MG63 (cell line): Measurements from ENCODE around the gene POLR2H. TPM values are rescaled to one million over a fixed set of nuclear protein-coding genes. Genes with fewer than 3 reads are reported as not detected.

ENCODE experiments used
- DNase-seq: peaks from one replicate; pipeline ENCODE4 v3.0.0-alpha.2; 2020
- H3K27me3 ChIP-seq: fragments of 250-450 bp; sonication (Bioruptor Pico); 2 replicates; pipeline ENCODE4 v1.5.1; 2020; ENCODE audit warnings: mild to moderate bottlenecking, moderate library complexity
- H3K36me3 ChIP-seq: fragments of 250-450 bp; sonication (Bioruptor Pico); 2 replicates; pipeline ENCODE4 v1.5.1; 2020; ENCODE audit warnings: mild to moderate bottlenecking, moderate library complexity
- H3K4me3 ChIP-seq: fragments of 250-450 bp; sonication (Bioruptor Pico); 2 replicates; pipeline ENCODE4 v1.5.1; 2020; ENCODE audit warnings: mild to moderate bottlenecking, moderate library complexity
- H3K9me3 ChIP-seq: fragments of 250-450 bp; sonication (Bioruptor Pico); 2 replicates; pipeline ENCODE4 v1.5.1; 2020; ENCODE audit warnings: mild to moderate bottlenecking, moderate library complexity
- total RNA-seq: library from RNA; depleted of rRNA; stranded (reverse); fragments of >200 nt; shearing (Covaris generic); gene quantifications from 2 replicates; pipeline ENCODE4 v1.2.3, GENCODE V29; 2014; ENCODE audit warnings: low replicate concordance

Gene POLR2H
- total RNA-seq, 1 experiment from 2014 or later = 138 TPM

GRCh38 chr3:184357248-184358123 lies 4.0 kb upstream of the POLR2H start:
- Histone ChIP-seq H3K4me3 (no peak overlapping the region), H3K27me3 (no peaks in the 10 kb centered on the region), H3K36me3 (0 out of 2 replicates have a peak, but pooled peaks cover 3% of the 10 kb centered on the region), H3K9me3 (no peaks in the 10 kb centered on the region)
- no peak for DNase-seq

DNA sequence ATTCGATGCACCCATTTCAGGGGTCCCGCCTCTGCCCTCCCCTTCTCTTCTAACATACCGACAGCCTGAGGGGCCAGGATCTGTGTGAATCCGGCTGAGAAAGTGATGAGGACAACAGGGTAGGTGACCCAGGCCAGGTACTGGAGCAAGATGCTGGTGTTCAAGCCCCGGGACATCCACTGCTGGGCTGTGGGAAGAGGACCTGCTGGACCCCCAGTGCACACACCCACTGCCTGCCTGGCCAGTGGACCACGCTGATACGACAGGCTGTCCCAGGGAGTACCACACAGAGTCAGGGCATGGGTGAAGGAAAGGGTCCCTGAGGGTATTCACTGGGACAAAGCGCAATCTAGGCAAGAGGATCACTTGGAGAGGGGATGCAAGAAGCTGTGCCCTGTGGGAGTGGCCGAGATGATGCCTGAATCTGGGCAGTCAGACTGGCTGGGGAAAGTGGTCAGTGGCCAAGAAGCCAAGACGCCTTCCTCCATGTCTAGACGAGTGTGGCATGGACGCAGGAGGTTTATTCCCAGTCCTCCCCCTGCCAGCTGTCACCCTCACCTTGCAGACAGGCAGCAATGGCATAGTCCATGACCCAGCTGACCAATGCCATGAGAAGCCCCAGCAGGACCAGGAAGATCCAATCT lies 3.3 kb upstream of the POLR2H start:
- no peak for DNase-seq
- H3K9me3 ChIP-seq = no peaks in the 10 kb centered on the region
- H3K4me3 ChIP-seq = no peak overlapping the region
- no peaks in the 10 kb centered on the region for H3K27me3 ChIP-seq
- peaks cover 3% of the 10 kb centered on the region for H3K36me3 ChIP-seq

DNA sequence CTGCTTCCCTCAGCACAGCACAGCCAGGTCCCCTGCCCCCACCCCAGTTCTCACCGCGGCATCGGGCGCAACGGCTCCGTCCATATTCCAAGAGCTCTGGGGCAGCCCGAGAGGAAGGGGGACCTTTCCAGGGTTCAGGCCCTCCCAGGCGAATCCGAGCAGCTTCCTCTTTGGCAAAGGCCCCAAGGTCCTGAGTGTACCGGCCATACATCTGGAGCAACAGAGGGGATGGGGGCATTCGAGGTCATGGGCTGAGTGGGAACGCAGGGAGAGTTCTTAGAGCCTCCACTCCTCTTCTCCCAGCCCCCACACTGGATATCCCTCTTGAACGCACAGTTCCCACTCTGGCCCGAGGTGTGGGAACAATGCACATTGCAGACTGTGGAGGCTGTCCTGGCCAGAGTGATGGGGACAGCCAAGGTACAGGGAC lies 2.6 kb upstream of the POLR2H start:
- H3K4me3 ChIP-seq = no peak overlapping the region
- no peak for DNase-seq
- no peaks in the 10 kb centered on the region for H3K9me3 ChIP-seq
- no peaks in the 10 kb centered on the region for H3K27me3 ChIP-seq
- peaks cover 9% of the 10 kb centered on the region for H3K36me3 ChIP-seq

- H3K4me3 ChIP-seq = no peak overlapping the region
- H3K27me3 ChIP-seq = no peaks in the 10 kb centered on the region
- H3K9me3 ChIP-seq = no peaks in the 10 kb centered on the region
- DNase-seq = no peak
- peaks cover 14% of the 10 kb centered on the region for H3K36me3 ChIP-seq
These were observed 1.9 kb upstream of the POLR2H start for GRCh38 chr3:184359610-184360009.

GRCh38 chr3:184360070-184360928 lies 1.2 kb upstream of the POLR2H start:
- no peak for DNase-seq
- H3K4me3 ChIP-seq = peak overlapping the region; percentile 75
- no peaks in the 10 kb centered on the region for H3K27me3 ChIP-seq
- H3K9me3 ChIP-seq = no peaks in the 10 kb centered on the region
- peaks cover 21% of the 10 kb centered on the region for H3K36me3 ChIP-seq

GRCh38 chr3:184360929-184361531 lies 480 bp upstream of the POLR2H start:
- DNase-seq = no peak
- Histone ChIP-seq H3K36me3 (peaks cover 25% of the 10 kb centered on the region), H3K4me3 (peak overlapping the region; percentile 75), H3K9me3 (no peaks in the 10 kb centered on the region), H3K27me3 (no peaks in the 10 kb centered on the region)

- H3K9me3 ChIP-seq = no peaks in the 10 kb centered on the region
- H3K27me3 ChIP-seq = no peaks in the 10 kb centered on the region
- peak overlapping the region; percentile 75 for H3K4me3 ChIP-seq
- peak; percentile 88 for DNase-seq
- H3K36me3 ChIP-seq = peaks cover 34% of the 10 kb centered on the region
These were observed 590 bp downstream of the POLR2H start for GRCh38 chr3:184361932-184362667.

DNA sequence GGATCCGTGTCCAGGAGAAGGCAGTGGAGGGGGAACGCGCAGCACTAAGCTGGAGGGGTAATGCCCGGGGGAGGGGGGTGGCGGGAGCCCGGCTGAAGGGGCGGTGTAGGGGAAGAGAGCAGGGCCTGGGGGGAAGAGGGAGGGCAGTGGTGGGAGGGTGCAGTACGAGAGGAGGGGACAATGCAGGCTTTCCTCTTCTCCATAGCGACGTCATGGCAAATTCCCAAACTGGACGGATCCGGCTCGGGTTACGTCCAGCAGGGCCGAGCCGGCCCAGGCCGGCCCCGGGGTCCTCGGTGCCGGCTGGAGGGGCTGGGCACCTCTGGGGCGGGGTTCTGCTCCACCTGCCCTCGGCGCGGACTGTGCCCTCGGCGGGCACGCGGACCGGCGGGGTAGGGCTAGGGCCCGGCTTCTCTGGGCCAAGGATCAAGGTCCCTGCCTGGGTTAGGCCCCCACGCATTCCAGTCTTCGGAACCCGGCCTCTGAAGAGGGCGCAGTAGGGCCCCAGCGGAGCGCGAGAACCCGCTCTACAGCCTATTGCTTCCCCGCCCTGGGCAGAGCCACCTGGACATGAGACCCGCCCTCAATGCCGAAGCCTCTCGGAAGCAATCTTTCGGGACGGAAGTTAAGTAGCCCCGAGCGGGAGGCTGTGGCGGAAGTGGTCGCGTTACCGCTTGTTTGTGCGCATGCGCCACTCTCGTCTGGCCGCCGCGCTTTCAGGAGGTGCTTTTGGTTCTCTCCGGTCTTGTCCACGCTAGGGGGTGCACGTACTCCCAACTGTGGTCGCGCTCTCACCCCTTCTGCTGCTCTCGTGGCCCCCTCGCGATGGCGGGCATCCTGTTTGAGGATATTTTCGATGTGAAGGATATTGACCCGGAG lies 1.4 kb downstream of the POLR2H start:
- Histone ChIP-seq H3K4me3 (peak overlapping the region; percentile 75), H3K36me3 (peaks cover 40% of the 10 kb centered on the region), H3K27me3 (no peaks in the 10 kb centered on the region), H3K9me3 (no peaks in the 10 kb centered on the region)
- peak; percentile 98 for DNase-seq

DNA sequence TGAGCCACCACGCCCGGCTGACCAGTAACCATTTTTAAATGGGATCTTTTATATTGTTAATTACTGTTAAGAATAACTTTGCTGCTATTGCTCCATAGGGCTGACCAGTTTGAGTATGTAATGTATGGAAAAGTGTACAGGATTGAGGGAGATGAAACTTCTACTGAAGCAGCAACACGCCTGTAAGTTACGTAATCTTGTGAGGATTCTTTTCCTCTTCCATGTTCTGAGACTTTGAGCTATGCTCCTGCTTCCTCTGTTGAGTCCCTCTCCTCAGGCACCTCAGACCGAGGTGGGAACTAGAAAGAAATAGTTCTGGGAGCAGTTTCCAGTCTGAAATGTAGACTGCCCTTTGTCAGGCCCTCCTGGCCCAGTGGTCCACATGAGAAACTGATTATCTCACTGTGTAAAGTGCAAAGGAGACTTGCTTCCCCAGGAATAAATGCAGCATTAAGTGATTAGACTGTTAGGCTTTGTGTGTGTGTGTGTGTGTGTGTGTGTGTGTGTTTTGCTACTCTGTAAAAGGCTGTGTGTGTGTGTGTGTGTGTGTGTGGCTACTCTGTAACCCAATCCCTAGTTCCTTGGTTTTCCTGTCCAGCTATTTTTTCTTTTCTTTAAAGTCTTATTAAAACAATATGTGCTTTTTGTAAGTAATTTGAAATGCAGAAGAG lies 5.2 kb downstream of the POLR2H start:
- DNase-seq = no peak
- no peaks in the 10 kb centered on the region for H3K27me3 ChIP-seq

DNA sequence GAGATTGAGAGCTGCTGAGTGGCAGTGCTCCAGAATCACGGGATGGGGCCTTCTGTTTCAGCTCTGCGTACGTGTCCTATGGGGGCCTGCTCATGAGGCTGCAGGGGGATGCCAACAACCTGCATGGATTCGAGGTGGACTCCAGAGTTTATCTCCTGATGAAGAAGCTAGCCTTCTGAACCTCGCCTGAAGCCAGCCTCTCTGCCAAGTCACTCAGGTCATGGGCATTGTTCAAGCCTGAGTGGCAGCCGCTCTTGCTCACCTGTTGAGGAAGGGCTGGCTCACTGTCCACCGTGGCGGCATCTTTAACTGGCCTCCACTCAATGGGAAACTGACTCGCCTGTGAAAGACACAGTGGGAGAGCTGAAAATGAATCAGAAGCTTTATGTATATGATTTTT lies 6.6 kb downstream of the POLR2H start:
- no peaks in the 10 kb centered on the region for H3K27me3 ChIP-seq
- no peaks in the 10 kb centered on the region for H3K9me3 ChIP-seq
- no peak overlapping the region for H3K4me3 ChIP-seq
- H3K36me3 ChIP-seq = peaks cover 55% of the 10 kb centered on the region
- no peak for DNase-seq

More for the DNA sequence above, 5.2 kb downstream of the POLR2H start:
- Histone ChIP-seq H3K9me3 (no peaks in the 10 kb centered on the region), H3K4me3 (no peak overlapping the region), H3K36me3 (peaks cover 55% of the 10 kb centered on the region)

DNA sequence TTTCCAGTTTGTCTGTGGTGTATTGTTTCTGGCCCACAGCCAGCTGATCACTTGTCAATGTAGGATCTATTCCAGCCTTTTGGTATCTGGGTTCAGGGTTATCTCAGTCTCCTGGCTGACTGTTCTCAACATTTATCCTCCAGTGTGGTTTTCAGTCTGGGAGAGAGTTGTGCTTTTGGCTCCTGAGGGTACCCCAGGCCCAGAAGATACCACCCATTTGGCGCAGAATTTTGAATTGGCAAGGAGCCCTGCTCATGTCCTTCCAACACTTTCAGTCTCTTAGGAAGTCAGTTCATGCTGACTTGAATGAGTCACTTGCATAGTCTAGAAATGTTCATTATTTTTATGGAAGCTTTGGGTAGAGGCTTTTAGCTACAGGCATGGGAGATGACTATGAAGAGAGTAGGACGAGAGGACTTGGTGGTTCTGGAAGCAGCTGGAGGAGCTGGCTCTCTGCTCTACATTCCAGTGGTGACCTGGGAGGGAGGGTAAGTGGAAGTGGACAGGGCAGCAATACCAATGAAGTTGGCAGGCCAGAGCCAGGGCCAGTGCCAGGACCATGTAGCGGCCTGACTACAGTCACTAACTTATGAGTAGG lies 7.2 kb downstream of the POLR2H start:
- peaks cover 51% of the 10 kb centered on the region for H3K36me3 ChIP-seq
- DNase-seq = peak; percentile 99
- no peaks in the 10 kb centered on the region for H3K9me3 ChIP-seq
- no peak overlapping the region for H3K4me3 ChIP-seq
- no peaks in the 10 kb centered on the region for H3K27me3 ChIP-seq

DNA sequence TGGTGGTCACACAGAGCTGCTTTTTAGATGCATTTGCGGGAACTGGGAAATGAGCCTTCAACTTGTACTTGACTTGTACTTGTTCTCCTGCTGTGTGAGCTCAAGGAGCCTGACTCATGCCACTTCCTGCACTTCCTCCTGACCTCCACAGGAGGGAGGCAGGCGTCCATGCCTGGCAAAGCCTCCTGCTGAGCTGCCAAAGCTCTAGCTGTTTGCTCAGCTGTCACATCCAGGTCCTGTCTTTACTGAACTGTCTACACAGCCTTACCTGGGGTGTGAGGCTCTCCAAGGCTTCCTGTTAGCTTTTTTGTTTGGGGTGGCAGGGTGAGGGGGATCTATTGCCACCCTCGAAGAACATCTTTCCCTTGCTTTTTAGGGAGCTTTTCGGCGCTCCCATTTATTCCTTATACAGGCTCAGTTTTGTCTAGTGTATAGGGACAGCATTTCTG lies 10.1 kb downstream of the POLR2H start:
- Histone ChIP-seq H3K27me3 (no peaks in the 10 kb centered on the region), H3K9me3 (no peaks in the 10 kb centered on the region), H3K36me3 (peaks cover 26% of the 10 kb centered on the region), H3K4me3 (no peak overlapping the region)
- DNase-seq = peak; percentile 91

GRCh38 chr3:184372296-184372821 lies 10.8 kb downstream of the POLR2H start:
- Histone ChIP-seq H3K36me3 (peaks cover 20% of the 10 kb centered on the region), H3K4me3 (no peak overlapping the region), H3K9me3 (no peaks in the 10 kb centered on the region), H3K27me3 (0 out of 2 replicates have a peak, but pooled peaks cover under 1% of the 10 kb centered on the region)
- DNase-seq = no peak

DNA sequence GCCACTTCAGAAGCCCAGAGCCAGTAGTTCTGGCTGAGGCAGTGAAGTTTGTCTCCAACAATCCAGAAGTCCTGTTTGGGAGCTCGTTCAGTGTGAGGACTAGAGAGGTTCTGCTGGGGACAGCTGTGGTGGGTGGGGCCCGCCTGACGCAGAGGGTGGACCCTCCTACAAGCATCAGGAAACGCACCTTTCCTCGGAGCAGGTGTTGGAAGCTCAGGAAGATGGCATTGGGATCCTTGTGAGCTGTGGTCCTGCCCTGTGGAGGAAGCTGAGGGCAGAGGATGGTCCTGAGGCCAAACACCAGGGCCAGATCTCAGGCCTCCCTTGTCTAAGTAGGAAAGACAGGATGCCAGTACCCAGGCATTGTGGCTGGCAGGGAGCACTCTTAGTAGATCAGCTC lies 11.4 kb downstream of the POLR2H start:
- Histone ChIP-seq H3K36me3 (peaks cover 16% of the 10 kb centered on the region), H3K4me3 (no peak overlapping the region), H3K27me3 (0 out of 2 replicates have a peak, but pooled peaks cover 3% of the 10 kb centered on the region), H3K9me3 (no peaks in the 10 kb centered on the region)
- DNase-seq = no peak
